GM19240 (cell line): ENCODE results near the gene CXCR1.
"Not testable (repeated sequence)": the region's sequence is repeated elsewhere in the genome, so short reads cannot be mapped to it uniquely, and the experiment has no call there.

Experiments
- DNase-seq: peaks from one replicate; pipeline ENCODE4 v3.0.0; 2011; ENCODE audit warnings: low spot score; ENCODE audit not compliant: insufficient read length

CXCR1 gene

DNA sequence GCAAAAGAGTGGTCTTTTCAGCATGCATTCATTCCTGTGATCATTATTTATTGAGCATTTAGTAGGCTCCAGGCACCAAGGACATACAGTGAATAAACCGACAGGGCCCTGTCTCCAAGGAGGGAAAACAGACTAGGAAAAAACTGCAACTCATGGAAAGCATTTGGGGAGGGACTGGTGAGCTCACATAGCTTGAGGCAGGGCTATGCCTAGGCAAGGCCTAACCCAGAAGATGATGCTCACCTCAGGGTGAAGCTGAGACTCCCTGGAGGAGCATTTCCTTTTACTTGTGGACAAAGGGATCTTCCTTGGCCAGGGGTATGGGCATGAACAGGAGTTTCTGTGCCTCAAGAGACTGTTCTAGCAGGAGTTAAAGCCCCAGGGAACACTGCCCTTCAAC, 3.9 kb downstream of the CXCR1 start:
- DNase-seq = no peak

DNA sequence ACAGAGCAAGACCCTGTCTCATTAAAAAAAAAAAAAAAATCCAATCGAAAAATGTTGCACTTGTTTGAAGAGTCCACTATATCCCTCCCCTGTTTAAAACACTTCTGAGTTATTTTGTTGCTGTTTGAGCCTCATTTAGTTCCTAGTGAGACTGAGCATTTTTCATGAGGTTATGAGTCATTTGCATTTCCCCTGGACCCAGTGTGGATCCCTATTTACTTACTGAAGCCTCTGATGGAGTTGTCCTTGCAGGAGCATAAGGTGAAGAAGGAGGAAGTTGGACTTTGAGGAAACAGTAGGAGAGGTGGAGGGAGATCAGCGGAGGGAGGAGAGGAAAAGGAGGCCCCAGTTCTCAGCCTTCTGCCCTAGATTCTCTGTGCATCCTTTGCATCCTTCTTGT, 5.1 kb downstream of the CXCR1 start:
- no peak for DNase-seq

DNA sequence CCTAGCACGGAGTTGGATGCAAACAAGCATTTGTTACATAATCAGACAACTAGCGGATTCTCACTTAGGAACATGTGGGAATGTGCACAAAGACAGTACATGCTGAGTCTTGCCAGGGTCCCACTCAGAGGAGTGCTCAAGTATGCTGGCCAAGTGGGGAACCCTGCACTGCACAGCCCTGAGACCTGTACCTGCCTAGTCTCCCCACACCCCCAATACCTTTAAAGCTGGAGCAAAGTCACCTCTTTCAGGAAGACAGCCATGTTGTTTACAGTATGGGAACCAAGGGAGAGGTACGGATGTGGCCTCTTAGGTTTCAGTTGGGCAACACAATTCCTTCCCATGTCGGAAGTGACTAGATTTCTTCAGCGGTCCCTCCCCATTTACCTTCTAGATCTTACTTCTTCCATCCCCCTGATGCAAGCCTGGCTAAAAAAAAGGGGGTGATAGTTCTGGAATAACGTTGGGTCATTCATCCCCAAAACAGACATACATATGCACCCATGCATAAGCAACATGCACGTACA, 10.7 kb downstream of the CXCR1 start:
- DNase-seq = no peak

DNA sequence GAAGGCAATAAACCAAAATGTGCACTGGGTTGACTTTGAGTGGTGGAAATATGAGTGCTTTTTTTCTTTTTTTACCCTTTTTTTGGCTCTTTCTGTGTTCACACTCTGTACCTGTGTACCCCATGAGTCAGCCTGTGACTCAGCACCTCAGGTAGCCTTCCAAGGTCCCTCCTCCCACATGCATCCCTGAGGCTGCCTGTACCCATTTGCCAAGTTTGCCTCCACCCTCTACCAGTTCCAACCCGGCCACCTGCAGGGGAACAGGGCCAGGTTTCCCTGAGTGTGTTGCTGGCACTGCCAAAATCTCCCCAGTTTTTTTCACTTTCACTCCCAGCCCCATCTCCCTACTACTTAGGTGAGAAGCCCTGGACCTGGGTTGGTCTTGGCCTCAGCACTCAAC, 14.0 kb downstream of the CXCR1 start:
- DNase-seq = no peak

DNA sequence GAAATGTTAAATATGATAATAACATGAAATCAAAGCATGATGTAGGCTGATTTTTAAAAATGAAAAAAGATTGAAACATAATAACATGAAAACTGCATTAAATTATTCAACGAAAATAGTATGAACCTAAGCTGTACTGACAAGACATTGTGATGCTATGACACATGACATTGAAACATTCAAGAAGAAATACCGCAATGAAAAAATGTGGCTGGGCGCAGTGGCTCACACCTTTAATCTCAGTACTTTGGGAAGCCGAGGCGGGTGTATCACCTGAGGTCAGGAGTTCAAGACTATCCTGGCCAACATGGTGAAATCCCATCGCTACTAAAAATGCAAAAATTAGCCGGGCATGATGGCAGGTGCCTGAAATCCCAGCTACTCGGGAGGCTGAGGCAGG, 14.6 kb downstream of the CXCR1 start:
- DNase-seq = no peak

DNA sequence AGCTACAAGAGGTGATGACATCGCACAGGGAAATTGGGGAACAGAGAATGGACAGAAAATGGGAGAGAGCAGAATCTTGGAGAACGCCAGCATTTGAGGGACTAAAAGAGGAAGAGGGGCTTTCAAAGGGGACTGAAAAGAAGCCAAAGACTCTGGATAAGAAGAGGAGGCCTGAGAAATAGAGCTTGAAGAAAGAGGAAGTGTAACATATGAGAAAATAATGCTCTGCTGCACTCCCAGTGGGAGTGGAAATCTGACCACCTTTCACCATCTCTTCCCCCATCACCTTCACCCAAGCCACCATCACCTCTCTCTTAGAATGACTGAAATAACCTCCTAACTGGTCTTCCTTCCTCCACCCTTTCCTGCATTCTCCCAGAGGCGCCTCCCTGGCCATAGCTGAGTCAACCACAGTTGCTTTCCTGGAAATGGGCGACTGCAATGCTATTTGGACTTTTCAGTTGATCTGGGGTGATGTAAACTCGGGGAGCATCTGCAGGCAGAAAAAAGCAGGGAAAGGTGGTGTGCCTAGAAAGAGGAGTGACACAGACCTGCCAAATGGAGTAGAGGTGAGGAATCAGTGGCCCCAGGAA, 16.8 kb downstream of the CXCR1 start:
- DNase-seq = no peak

DNA sequence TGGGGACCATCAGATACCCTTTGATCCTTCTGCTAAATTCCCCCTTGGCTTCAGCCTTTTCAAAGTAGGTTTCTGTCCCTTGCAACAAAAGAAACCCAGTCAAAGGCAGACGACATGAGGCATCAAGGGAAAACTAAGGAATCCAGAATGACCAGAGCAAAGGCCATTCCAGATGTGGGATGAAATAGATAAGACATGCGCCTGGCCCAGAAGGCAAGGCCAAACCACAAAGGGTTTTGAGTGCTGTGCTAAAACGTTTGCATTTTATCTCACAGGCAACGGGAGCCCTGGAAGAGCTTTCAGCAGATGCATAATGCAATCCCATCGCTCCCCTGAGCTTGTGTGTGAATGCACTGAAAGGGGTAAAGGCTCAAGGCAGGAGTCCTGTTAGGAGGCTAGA, 17.7 kb downstream of the CXCR1 start:
- no peak for DNase-seq

DNA sequence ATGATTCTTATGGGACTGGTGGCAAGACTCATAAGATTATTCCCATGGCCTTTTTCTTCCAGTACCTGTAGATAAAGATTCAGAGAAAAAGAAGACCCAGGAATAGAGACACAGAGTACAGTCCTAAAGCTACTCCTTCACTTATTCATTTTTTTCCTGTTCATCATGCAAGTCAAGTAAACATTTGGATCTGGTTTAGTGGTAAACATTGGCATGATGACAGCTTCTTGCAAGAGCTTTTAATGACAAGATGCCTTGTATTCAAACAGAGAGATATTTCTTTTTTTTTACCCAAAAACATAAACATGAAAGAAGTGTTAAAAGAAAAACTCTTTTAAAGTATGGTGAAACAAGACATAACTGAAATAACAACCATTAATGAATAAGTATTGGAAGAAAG, 20.7 kb downstream of the CXCR1 start:
- DNase-seq = no peak

DNA sequence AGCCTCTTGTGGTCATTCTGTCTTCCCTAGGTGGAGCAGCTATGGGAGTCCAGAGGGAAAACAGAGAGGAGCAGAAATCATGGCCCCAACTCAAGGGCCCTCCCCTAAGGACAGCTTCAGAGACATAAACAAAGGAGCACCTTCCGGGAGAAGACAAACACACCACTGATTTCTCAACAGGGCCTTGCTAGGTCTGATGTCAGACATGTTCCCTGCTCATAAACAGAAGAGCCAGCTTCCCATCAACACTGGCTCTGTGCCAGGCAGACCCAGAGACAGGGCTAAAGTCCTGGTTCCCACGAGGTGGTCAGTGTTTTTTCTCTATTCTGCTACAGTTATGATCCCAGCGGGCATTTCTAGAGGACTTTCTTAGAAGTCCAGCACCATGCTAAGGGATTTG, 21.6 kb downstream of the CXCR1 start:
- DNase-seq = no peak

DNA sequence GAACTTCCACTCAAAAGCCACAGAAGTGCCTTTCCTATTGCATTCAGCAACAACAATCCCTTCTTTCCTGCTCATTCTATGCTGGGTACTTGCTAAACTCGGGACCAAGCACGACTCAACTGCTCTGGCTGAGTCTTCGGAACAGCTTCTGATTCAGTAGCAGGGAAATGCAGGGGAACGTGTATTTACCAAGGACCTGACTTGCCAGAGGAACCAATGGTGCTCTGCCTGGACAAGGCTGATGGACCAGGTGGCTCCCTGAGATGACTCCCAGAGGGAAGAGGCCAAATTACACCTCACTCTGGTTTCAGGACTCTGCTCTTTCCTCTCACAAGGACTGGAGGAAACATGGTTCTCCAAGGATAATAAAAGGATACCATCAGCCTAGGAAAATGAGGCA, 28.7 kb downstream of the CXCR1 start:
- DNase-seq = no peak

DNA sequence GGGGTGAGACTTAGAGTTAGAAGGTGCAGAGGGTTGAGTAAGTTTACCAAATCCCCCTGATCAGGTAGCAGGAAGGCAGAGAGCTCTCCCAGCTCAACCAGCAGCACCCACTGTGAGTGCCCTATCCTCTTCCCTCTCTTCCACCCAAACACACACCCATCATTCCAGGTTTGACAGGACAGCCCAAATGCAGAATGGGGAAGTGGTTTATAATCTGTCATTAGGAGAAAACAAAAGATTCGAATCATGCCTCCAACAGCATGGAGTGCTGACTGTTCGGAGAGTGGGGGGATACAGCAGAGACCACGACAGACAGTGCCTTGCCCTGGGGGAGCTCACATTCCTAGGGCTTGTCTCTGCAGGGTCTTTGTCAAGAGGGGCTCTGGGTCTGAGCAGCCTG, 29.2 kb downstream of the CXCR1 start:
- no peak for DNase-seq

DNA sequence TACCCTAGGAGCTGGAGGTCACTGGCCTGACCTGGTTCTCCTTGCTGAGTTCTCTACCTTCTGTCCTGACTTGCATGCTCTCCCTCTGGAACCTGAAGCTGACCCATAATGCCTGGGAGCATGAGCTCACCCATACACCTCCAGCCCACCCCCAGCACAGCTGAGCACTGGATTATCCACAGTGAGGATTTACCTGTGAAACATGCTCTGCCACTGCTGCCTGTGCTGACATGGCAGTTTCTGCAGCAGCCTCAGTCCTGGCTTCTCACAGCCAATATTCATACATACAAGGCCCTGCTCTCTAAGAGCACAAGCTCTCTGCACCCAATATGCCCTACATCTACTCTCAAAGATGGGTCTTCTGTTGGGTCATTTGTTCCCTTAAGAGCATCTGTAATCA, 35.9 kb downstream of the CXCR1 start:
- no peak for DNase-seq

DNA sequence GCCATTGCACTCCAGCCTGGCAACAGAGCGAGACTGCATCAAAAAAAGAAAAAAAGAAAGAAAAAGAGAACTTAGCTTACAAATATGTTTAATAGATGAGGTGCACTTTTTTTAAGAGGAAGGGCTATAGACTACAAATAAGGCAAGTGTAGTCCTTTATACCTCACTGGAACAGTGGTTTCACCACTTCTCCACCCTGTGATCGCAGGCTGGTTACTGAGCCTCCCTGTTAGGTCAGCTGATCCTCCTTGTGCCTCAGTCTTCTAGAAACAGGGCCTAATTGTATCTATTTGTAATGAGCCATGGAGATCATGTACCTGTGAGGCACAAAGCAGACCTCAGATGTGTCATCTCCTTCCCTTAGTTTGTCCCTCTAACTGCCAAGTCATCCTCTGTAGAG, 36.4 kb downstream of the CXCR1 start:
- DNase-seq = no peak

DNA sequence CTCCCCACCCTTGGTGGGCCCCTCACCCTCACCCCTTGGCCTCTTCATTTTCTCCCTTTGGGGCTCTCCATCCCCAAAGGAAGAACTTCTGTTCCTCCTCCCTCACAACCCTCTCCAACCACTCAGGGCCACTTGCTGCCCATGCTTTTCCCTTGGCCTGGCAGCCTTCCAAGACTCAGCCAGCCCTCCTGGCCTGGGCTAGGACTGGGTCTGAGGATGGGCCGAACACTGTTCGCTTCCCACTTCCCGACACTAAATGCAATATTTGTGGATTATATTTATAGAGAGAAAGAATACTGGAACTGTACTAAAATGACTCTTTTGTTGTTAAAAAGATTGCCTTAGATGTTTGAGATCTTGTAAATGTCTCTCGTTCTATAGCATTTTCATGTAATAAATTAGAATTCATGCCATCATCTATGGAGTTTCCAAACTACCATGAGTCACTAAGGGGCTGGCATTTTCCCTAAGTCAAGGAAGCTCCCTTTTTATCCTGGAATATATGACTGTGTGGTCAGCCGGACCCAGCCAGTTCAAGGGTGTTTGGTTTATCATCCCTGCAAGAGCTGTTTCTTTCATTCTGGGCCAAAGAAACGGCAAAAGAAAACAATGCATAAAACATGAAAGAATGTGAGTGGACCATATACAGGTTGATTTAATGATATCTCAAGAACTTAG, 37.2 kb downstream of the CXCR1 start:
- no peak for DNase-seq

DNA sequence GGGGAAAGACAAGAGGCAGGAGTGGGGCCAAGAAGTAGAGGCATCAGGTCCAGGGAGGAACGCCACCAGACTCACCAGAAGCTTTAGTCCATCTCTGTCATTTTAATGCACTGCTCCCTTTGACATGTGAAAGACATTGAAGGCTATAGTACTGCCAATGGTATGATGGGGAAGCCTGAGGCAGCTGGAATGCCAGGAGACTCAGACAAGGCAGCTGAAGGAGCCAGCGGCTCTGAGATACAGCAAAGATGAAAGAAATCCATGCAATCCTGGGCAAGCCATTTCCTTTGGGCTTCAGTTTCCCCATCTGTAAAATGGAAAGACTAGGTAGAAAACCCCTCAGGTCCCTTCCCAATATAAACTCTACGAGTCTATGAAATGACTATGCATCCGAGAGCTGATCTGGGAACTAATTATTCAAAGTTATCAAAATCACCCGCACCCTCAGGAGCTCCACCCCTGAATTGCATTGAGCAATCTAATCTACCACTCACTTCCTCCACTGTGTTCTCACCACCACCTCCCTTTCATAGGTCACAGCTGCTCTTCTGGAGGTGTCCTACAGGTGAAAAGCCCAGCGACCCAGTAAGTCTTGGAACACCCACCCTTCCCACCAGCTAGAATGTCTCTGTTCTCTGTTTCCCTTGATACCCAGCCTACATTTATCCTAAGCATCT, 37.8 kb downstream of the CXCR1 start:
- DNase-seq = no peak

DNA sequence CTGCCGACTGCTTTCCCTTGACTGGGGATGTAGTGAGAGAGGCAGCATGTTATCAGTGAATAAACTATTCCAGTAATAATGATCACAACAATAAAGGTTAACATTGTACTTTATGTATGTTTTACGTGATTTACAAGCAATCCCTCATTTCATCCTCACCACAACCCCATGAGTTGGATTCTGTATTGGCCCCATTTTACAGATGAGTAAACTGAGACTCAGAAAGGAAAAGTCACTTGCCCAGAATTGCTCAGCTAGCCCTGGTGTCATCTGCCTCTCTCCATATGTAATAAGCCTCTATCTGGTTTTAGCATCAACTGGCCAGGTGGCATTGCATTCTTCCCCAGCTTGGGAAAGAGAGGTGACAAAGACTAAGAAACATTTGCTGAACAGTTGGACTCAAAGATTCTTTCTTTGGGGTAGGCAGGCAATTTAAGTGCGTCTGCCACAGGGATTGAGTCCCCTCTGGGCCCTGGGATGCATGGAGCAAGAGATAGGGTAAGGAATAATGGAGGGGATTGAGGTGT, 38.8 kb downstream of the CXCR1 start:
- no peak for DNase-seq

DNA sequence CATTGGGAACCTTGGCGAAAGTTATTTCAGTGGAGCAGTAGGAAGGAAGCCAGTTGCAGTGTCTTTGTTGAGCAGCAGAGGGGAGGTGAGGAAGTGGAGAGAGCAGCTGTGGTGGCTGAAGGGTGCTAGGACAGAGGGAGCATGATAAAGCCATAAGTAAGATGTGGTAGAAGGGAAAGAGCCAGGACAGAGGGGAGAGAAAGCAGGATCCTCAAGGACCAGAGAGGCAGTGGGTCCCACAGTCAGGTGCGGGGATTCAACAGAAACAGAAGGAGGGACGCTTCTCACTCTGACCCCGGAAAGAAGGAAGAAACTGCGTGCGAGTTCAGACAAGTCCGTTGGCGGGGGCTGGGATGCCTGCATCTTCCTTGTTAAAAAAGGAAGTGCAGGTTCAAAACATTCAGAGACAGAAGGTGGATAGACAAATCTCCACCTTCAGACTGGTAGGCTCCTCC, 41.1 kb downstream of the CXCR1 start, which contains the start of gene CXCR2:
CXCR2 (plus strand) TSS at position 403 of the 455 bp plus-strand sequence. CDS start 8,774 bp downstream, outside the sequence.
- DNase-seq = no peak

DNA sequence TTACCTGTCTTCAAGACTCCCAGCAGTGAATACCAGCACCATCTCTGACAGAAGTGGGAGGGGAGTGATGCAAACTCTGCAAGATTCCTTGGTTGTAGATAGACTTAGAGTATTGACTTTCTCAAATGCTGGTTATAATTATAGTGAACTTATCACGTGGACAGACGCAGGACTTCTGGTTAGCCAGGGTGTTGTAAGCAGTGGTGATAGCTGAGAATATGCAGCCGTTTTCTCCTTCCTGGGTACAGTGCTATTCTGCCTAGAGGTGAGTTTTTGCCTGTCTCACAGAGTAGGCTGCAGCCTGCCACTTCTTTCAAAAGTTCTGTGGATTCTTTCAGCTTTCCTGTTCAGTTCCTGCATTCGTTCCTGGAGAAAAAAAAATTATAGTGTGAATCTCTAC, 41.7 kb downstream of the CXCR1 start:
- no peak for DNase-seq

DNA sequence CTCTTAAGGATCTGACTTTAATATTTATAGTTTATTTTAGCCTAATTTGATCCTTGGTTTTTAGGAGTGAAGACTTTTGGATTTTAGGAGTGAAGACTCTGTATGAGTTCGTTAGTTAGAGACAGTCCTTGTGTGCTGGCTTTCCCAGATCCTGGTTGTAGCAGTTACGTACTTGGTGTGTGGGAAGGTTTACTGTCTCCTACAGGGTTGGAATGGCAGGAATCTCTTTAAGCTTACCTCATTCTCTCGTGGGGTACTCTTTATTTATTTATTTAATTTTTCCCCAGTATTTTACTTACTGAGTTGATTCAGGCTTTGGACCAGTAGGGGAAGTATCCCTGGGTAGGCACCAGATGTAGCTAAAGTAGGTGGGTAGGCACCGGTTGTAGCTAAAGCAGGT, 42.8 kb downstream of the CXCR1 start:
- DNase-seq = no peak

DNA sequence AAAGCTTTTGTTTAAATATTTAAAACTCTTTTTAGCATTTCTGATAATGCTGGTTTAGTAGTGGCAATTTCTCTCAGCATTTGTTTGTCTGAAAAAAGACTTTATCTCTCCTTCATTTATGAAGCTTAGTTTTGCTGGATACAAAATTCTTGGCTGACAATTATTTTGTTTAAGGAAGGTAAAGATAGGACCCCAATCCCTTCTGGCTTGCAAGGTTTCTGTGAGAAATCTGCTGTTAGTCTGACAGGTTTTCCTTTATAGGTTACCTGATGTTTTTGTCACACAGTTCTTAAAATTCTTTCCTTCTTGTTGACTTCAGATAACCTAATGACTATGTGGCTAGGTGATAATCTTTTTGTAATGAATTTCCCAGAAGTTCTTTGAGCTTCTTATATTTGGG, 44.5 kb downstream of the CXCR1 start:
- DNase-seq = not testable (repeated sequence)

DNA sequence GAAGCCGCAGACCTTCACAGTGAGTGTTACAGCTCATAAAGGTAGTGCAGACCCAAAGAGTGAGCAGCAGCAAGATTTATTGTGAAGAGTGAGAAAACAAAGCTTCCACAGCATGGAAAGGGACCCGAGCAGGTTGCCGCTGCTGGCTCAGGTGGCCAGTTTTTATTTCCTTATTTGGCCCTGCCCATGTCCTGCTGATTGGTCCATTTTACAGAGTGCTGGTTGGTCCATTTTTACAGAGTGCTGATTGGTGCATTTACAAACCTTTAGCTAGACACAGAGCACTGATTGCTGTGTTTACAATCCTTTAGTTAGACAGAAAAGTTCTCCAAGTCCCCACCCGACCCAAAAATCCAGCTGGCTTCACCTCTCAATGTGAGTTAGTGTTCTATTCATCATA, 45.0 kb downstream of the CXCR1 start:
- not testable (repeated sequence) for DNase-seq
